Aorta (tissue), 5 donors: ENCODE data around the gene PDCD6IP. TPM values are rescaled to one million over a fixed set of nuclear protein-coding genes. Genes with fewer than 3 reads are reported as not detected.
"Not testable (repeated sequence)": the region's sequence is repeated elsewhere in the genome, so short reads cannot be mapped to it uniquely, and the experiment has no call there.

Source experiments
- ATAC-seq: fragments of 200-7000 bp; cut with Tn5 transposase; one replicate; pipeline ENCODE4 v1.9.1; 2022; ENCODE audit warnings: moderate library complexity; ENCODE audit not compliant: low FRiP score
- DNase-seq, 2 donors: peaks; one replicate each; pipeline ENCODE4 v3.0.0-alpha.2; 2020
- H3K27ac ChIP-seq, 2 donors: one replicate each; pipeline ENCODE4 v1.5.1; 2013; ENCODE audit warnings: low read length in 2 of 2, mild to moderate bottlenecking in 2 of 2, moderate library complexity in 2 of 2, control low read depth in 1 of 2, inconsistent platforms in 1 of 2, low read depth in 1 of 2
- H3K27me3 ChIP-seq, 2 donors: one replicate each; pipeline ENCODE4 v1.6.1; 2013; ENCODE audit warnings: control low read depth in 1 of 2, low read length in 1 of 2, mild to moderate bottlenecking in 1 of 2, moderate library complexity in 1 of 2; ENCODE audit not compliant: insufficient read depth in 2 of 2, control insufficient read depth in 1 of 2
- H3K36me3 ChIP-seq, 2 donors: one replicate each; pipeline ENCODE4 v1.6.1; 2013; ENCODE audit warnings: control low read depth in 1 of 2, low read length in 1 of 2, mild to moderate bottlenecking in 1 of 2; ENCODE audit not compliant: insufficient read depth in 2 of 2, control insufficient read depth in 1 of 2
- H3K4me1 ChIP-seq, 2 donors: one replicate each; pipeline ENCODE4 v1.6.1; 2013; ENCODE audit warnings: low read length in 2 of 2, control low read depth in 1 of 2, mild to moderate bottlenecking in 1 of 2, moderate library complexity in 1 of 2; ENCODE audit not compliant: insufficient read depth in 2 of 2, control insufficient read depth in 1 of 2
- H3K4me3 ChIP-seq, 2 donors: one replicate each; pipeline ENCODE4 v1.5.1; 2013; ENCODE audit warnings: low read length in 2 of 2, control low read depth in 1 of 2, mild to moderate bottlenecking in 1 of 2
- H3K9me3 ChIP-seq: one replicate; pipeline ENCODE4 v1.6.1; 2013; ENCODE audit warnings: mild to moderate bottlenecking, low read length; ENCODE audit not compliant: control insufficient read depth
- WGBS, 2 donors: extraction: QIAGEN DNeasy Blood & Tissue Kit; methylation state at CpG; one replicate each; pipeline ENCODE4 v1.1.7; 2013; 5-methylcytosine and 5-hydroxymethylcytosine counted together
- intact Hi-C, 2 donors: fragments of 100-400 bp; cut with DNase I; formaldehyde crosslinking; loops; one replicate each; pipeline versions ENCODE4 v1.14.2 to v1.15.0; 2022
- polyA plus RNA-seq, 2 donors: library from polyadenylated mRNA; stranded (reverse); fragments of 200-250 nt; gene quantifications; one replicate each; pipeline ENCODE4 v1.2.3, GENCODE V29; 2013
- total RNA-seq, 2 donors: library from RNA; stranded (reverse); fragmentation: NEBNext Ultra II Directional; extraction: Animal tissue kit (Norgen Biotek cat#: 25700); gene quantifications; one replicate each; pipeline ENCODE4 v1.2.1, GENCODE V29; 2021
- donor health status: healthy with polysubstance abuse.
- donor health status: Bipolar disorder and iron deficiency.
- donor health status: DM: no; HTN: no; CAD: no.
- donor health status: DM: no; HTN: no; CAD: no.
- donor health status: DM: yes; HTN: yes; CAD: no.

Gene PDCD6IP
- total and polyA plus RNA-seq, 4 donors = 41.7 to 245 (median 143) TPM

GRCh38 chr3:33773637-33774036 lies 24.8 kb upstream of the PDCD6IP start:
- no peak overlapping the region for H3K27ac ChIP-seq
- no peaks in the 10 kb centered on the region for H3K9me3 ChIP-seq
- H3K4me1 ChIP-seq = no peaks in the 10 kb centered on the region
- H3K27me3 ChIP-seq = no peaks in the 10 kb centered on the region
- peak; percentile 15 for ATAC-seq
- no peak overlapping the region for H3K4me3 ChIP-seq
- intact Hi-C loops = no loop called here
- no peak for DNase-seq
- no peaks in the 10 kb centered on the region for H3K36me3 ChIP-seq
- 76 to 83% methylated on average over 2 of the region's 2 CpGs for WGBS, 2 donors

GRCh38 chr3:33775363-33775762 lies 23.1 kb upstream of the PDCD6IP start:
- H3K9me3 ChIP-seq = no peaks in the 10 kb centered on the region
- DNase-seq (no peak), ATAC-seq (no peak)
- intact Hi-C loops = loop anchor here in 1 of 2 donors (5.0 kb wide), 1 partner anchor 58 kb away; the partner anchor contains the start of gene CLASP2
- 88 to 95% methylated on average over 3 of the region's 3 CpGs for WGBS, 2 donors
- H3K27me3 ChIP-seq = no peaks in the 10 kb centered on the region
- no peak overlapping the region for H3K4me3 ChIP-seq
- H3K36me3 ChIP-seq = no peaks in the 10 kb centered on the region
- H3K4me1 ChIP-seq = no peaks in the 10 kb centered on the region
- no peak overlapping the region for H3K27ac ChIP-seq

- no peak overlapping the region for H3K27ac ChIP-seq
- no peaks in the 10 kb centered on the region for H3K9me3 ChIP-seq
- H3K36me3 ChIP-seq = no peaks in the 10 kb centered on the region
- no peak overlapping the region for H3K4me3 ChIP-seq
- WGBS, 2 donors = 92 to 94% methylated on average over 3 of the region's 3 CpGs
- no peaks in the 10 kb centered on the region for H3K4me1 ChIP-seq
- no peak for ATAC-seq
- no peaks in the 10 kb centered on the region for H3K27me3 ChIP-seq
- no peak for DNase-seq
- intact Hi-C loops = loop anchor here in 1 of 2 donors (5.0 kb wide), 1 partner anchor 61 kb away; the partner anchor contains the start of gene CLASP2
Observed at GRCh38 chr3:33777996-33778395, 20.4 kb upstream of the PDCD6IP start.

- no peaks in the 10 kb centered on the region for H3K9me3 ChIP-seq
- WGBS, 2 donors = 26 to 36% methylated on average over 3 of the region's 3 CpGs
- intact Hi-C loops = loop anchor here in 1 of 2 donors (5.0 kb wide), 1 partner anchor 62 kb away; the partner anchor contains the start of gene CLASP2
- no peaks in the 10 kb centered on the region for H3K4me1 ChIP-seq
- H3K4me3 ChIP-seq = no peak overlapping the region
- no peaks in the 10 kb centered on the region for H3K36me3 ChIP-seq
- H3K27me3 ChIP-seq = no peaks in the 10 kb centered on the region
- DNase-seq (no peak), ATAC-seq (no peak)
- H3K27ac ChIP-seq = no peak overlapping the region
Observed at GRCh38 chr3:33779751-33780150, 18.7 kb upstream of the PDCD6IP start.

GRCh38 chr3:33781413-33781812 lies 17.0 kb upstream of the PDCD6IP start:
- 94 to 95% methylated on average over 6 of the region's 6 CpGs for WGBS, 2 donors
- ATAC-seq, H3K27ac ChIP-seq, H3K36me3 ChIP-seq, H3K27me3 ChIP-seq, intact Hi-C loops, H3K4me3 ChIP-seq, H3K4me1 ChIP-seq, DNase-seq, H3K9me3 ChIP-seq: not testable (repeated sequence)

- Histone ChIP-seq H3K36me3 (no peaks in the 10 kb centered on the region), H3K27ac (no peak overlapping the region), H3K9me3 (no peaks in the 10 kb centered on the region), H3K27me3 (no peaks in the 10 kb centered on the region), H3K4me3 (peak overlapping the region in 1 of 2 donors; percentile 12), H3K4me1 (peaks cover 0 to 2% of the 10 kb centered on the region in 2 donors)
- 26 to 35% methylated on average over 7 of the region's 7 CpGs for WGBS, 2 donors
- intact Hi-C loops = loop anchor here (2.0 to 5.0 kb wide), 3 partner anchors 69 to 152 kb away; partner anchors contain the start of gene CLASP2 (in 1 of the 2)
- DNase-seq (no peak), ATAC-seq (no peak)
Observed at GRCh38 chr3:33786565-33787327, 11.7 kb upstream of the PDCD6IP start.

- intact Hi-C loops = loop anchor here (2.0 to 5.0 kb wide), 3 partner anchors 70 to 153 kb away; partner anchors contain the start of gene CLASP2 (in 1 of the 2)
Observed at GRCh38 chr3:33787328-33788009, 11.0 kb upstream of the PDCD6IP start.

GRCh38 chr3:33789183-33789954 lies 9.1 kb upstream of the PDCD6IP start:
- Histone ChIP-seq H3K36me3 (no peaks in the 10 kb centered on the region), H3K27me3 (no peaks in the 10 kb centered on the region), H3K9me3 (no peaks in the 10 kb centered on the region), H3K27ac (no peak overlapping the region), H3K4me1 (peaks cover 0 to 2% of the 10 kb centered on the region in 2 donors), H3K4me3 (no peak overlapping the region)
- DNase-seq (no peak), ATAC-seq (no peak)
- WGBS, 2 donors = 67 to 68% methylated on average over 4 of the region's 4 CpGs
- intact Hi-C loops = loop anchor here in 1 of 2 donors (5.0 kb wide), 1 partner anchor 72 kb away; the partner anchor contains the start of gene CLASP2

More at GRCh38 chr3:33787328-33788009, 11.0 kb upstream of the PDCD6IP start:
- peak in 1 of 2 donors; percentile 52 for DNase-seq
- ATAC-seq = peak; percentile 90
- Histone ChIP-seq H3K4me3 (peak overlapping the region in 1 of 2 donors; percentile 12), H3K36me3 (no peaks in the 10 kb centered on the region), H3K9me3 (no peaks in the 10 kb centered on the region), H3K27ac (no peak overlapping the region), H3K4me1 (peaks cover 0 to 2% of the 10 kb centered on the region in 2 donors), H3K27me3 (no peaks in the 10 kb centered on the region)
- 1 to 3% methylated on average over 15 of the region's 15 CpGs for WGBS, 2 donors
